CD14-positive monocyte (primary cell): ENCODE measurements around the gene HIVEP3. TPM values are rescaled to one million over a fixed set of nuclear protein-coding genes. Genes with fewer than 3 reads are reported as not detected.

Source experiments
- DNase-seq, 3 donors: peaks; one replicate each; pipeline ENCODE4 v3.0.0-alpha.2; 2011 to 2022
- H2AFZ ChIP-seq: 2 replicates; pipeline ENCODE4 v1.6.0; 2012; ENCODE audit warnings: mild to moderate bottlenecking, low read depth, low read length, inconsistent platforms; ENCODE audit not compliant: insufficient read depth, poor library complexity, severe bottlenecking
- H3K27ac ChIP-seq, 2 donors: 1 replicate in 1 of 2; 2 replicates in 1 of 2; pipeline ENCODE4 v1.5.1; 2012 to 2013; ENCODE audit warnings: low read length in 2 of 2, control low read depth in 1 of 2, inconsistent platforms in 1 of 2, low read depth in 1 of 2, mild to moderate bottlenecking in 1 of 2
- H3K27me3 ChIP-seq, 2 donors: one replicate each; pipeline versions ENCODE4 v1.6.0 to v1.6.1; 2011 to 2013; ENCODE audit warnings: low read length in 2 of 2; ENCODE audit not compliant: control insufficient read depth in 2 of 2, insufficient read depth in 2 of 2
- H3K36me3 ChIP-seq, 2 donors: replicated peaks in 1 of 2; 1 replicate in 1 of 2; 2 replicates in 1 of 2; pipeline versions ENCODE4 v1.5.1 to v1.6.1; 2012 to 2013; ENCODE audit warnings: low read length in 2 of 2, control low read depth in 1 of 2, inconsistent platforms in 1 of 2, mild to moderate bottlenecking in 1 of 2; ENCODE audit not compliant: insufficient read depth in 2 of 2, control insufficient read depth in 1 of 2
- H3K4me1 ChIP-seq, 2 donors: 1 replicate in 1 of 2; 2 replicates in 1 of 2; pipeline versions ENCODE4 v1.5.1 to v1.6.1; 2012 to 2013; ENCODE audit warnings: low read length in 2 of 2, control low read depth in 1 of 2, inconsistent platforms in 1 of 2, mild to moderate bottlenecking in 1 of 2, moderate library complexity in 1 of 2; ENCODE audit not compliant: insufficient read depth in 2 of 2, control insufficient read depth in 1 of 2
- H3K4me2 ChIP-seq: replicated peaks from 2 replicates; pipeline ENCODE3; 2012; ENCODE audit warnings: low read length, moderate library complexity, mild to moderate bottlenecking; ENCODE audit not compliant: poor library complexity, severe bottlenecking; ENCODE audit errors: extremely low read depth
- H3K4me3 ChIP-seq, 3 experiments: fragments of 200-600 bp in 1 of 3; sonication (generic) in 1 of 3; replicated peaks in 1 of 3; 1 replicate in 2 of 3; 2 replicates in 1 of 3; pipeline ENCODE4 v1.5.1; 2011 to 2013; ENCODE audit warnings: low read length in 3 of 3, mild to moderate bottlenecking in 3 of 3, control low read depth in 2 of 3, low read depth in 2 of 3, inconsistent platforms in 1 of 3, moderate library complexity in 1 of 3
- H3K79me2 ChIP-seq: 2 replicates; pipeline ENCODE4 v1.6.0; 2012; ENCODE audit warnings: mild to moderate bottlenecking, control low read depth, inconsistent platforms, low read length, moderate library complexity; ENCODE audit not compliant: insufficient read depth
- H3K9ac ChIP-seq: 2 replicates; pipeline ENCODE4 v1.6.0; 2017; ENCODE audit warnings: low read length, mild to moderate bottlenecking; ENCODE audit not compliant: insufficient read depth, poor library complexity, severe bottlenecking
- H3K9me3 ChIP-seq, 2 donors: replicated peaks in 1 of 2; 1 replicate in 1 of 2; 2 replicates in 1 of 2; pipeline versions ENCODE4 v1.5.1 to v1.6.1; 2012 to 2013; ENCODE audit warnings: low read length in 2 of 2, control low read depth in 1 of 2; ENCODE audit not compliant: control insufficient read depth in 1 of 2, insufficient read depth in 1 of 2
- H4K20me1 ChIP-seq: 2 replicates; pipeline ENCODE4 v1.6.0; 2012; ENCODE audit warnings: mild to moderate bottlenecking, low read length, control low read depth, moderate library complexity; ENCODE audit not compliant: insufficient read depth
- H3K27ac Mint-ChIP-seq, 7 donors: one replicate each; pipeline ENCODE4 v1.8.0; 2020; ENCODE audit warnings: mild to moderate bottlenecking in 7 of 7, mixed read lengths in 7 of 7, moderate library complexity in 6 of 7, inconsistent platforms in 2 of 7
- H3K27me3 Mint-ChIP-seq, 3 donors: one replicate each; pipeline ENCODE4 v1.8.0; 2021 to 2022; ENCODE audit warnings: low read depth in 3 of 3, mild to moderate bottlenecking in 3 of 3, mixed read lengths in 3 of 3, moderate library complexity in 3 of 3, inconsistent platforms in 1 of 3
- H3K36me3 Mint-ChIP-seq, 2 donors: one replicate each; pipeline ENCODE4 v1.8.0; 2020; ENCODE audit warnings: mixed read lengths in 2 of 2, inconsistent platforms in 1 of 2, mild to moderate bottlenecking in 1 of 2
- H3K4me1 Mint-ChIP-seq: one replicate; pipeline ENCODE4 v1.8.0; 2020; ENCODE audit warnings: mild to moderate bottlenecking, mixed read lengths
- H3K4me3 Mint-ChIP-seq, 2 donors: one replicate each; pipeline ENCODE4 v1.8.0; 2020; ENCODE audit warnings: mild to moderate bottlenecking in 2 of 2, mixed read lengths in 2 of 2, moderate library complexity in 1 of 2
- H3K9me3 Mint-ChIP-seq, 7 donors: one replicate each; pipeline ENCODE4 v1.8.0; 2020 to 2022; ENCODE audit warnings: mixed read lengths in 7 of 7, mild to moderate bottlenecking in 6 of 7, moderate library complexity in 6 of 7, inconsistent platforms in 2 of 7
- WGBS: methylation state at CpG from one replicate; pipeline ENCODE4 v1.1.5; 2013; ENCODE audit warnings: missing lambda C conversion rate; ENCODE audit not compliant: insufficient coverage; 5-methylcytosine and 5-hydroxymethylcytosine counted together
- intact Hi-C, 2 donors: fragments of 100-400 bp; cut with micrococcal nuclease; formaldehyde crosslinking; loops; one replicate each; pipeline versions ENCODE4 v1.15.0 to v1.15.1; 2023
- polyA plus RNA-seq, 3 donors: library from polyadenylated mRNA; depleted of rRNA in 1 of 3; unstranded in 2 of 3; stranded (reverse) in 1 of 3; fragments of 300-500 nt in 2 of 3; fragments of >200 nt in 1 of 3; fragmentation: Illumina TruSeq in 2 of 3; gene quantifications; 1 replicate in 2 of 3; 2 replicates in 1 of 3; pipeline ENCODE4 v1.2.3, GENCODE V29; 2012 to 2021
- TF ChIP-seq, protein P1 (sequence below): fragments of 200-600 bp; IDR thresholded peaks from one replicate; pipeline ENCODE4 v1.8.0; 2022; ENCODE audit warnings: antibody characterized with exemption, mild to moderate bottlenecking

Gene HIVEP3
- polyA plus RNA-seq, 3 donors = 1.2 to 3.7 (median 1.8) TPM

DNA sequence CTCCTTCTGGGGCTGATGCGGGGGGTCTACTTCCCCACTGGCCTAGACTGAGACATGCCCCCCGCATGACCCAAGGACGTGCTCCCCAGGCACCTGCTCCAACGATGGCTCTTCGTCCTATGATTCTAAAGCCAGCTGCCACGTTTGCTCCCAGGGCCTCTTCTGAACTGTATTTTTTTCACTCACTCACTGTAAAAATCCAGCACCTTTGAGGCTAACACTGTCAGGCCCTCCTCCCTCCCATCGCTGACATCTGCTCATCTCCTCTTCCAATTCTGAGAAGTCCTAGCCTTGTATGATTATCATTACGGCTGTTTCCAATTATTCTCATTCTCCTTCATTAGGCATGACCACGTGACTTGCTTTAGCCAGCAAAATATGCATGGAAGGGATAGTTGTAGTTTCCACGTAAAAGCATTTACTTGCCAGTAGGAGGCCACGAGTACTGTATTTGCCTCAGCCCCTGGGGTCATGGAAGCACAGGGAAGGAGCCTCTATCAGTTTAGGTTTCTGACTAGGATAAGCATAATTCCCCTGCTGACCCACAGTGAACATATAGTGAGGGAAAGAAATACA is 415.1 kb downstream of the HIVEP3 start:
- Histone ChIP-seq H3K36me3 (no peaks in the 10 kb centered on the region), H3K79me2 (no peaks in the 10 kb centered on the region), H3K27ac (no peak overlapping the region), H3K4me2 (no peak overlapping the region), H3K9ac (no peak overlapping the region), H3K4me1 (no peaks in the 10 kb centered on the region), H3K4me3 (no peak overlapping the region), H2AFZ (no peak overlapping the region), H4K20me1 (no peaks in the 10 kb centered on the region), H3K27me3 (no peaks in the 10 kb centered on the region), H3K9me3 (no peaks in the 10 kb centered on the region)
- 93% methylated on average over 8 of the region's 11 CpGs for WGBS
- H3K4me3 Mint-ChIP-seq = no peak overlapping the region
- DNase-seq = no peak
- TF ChIP-seq, protein P1, sequence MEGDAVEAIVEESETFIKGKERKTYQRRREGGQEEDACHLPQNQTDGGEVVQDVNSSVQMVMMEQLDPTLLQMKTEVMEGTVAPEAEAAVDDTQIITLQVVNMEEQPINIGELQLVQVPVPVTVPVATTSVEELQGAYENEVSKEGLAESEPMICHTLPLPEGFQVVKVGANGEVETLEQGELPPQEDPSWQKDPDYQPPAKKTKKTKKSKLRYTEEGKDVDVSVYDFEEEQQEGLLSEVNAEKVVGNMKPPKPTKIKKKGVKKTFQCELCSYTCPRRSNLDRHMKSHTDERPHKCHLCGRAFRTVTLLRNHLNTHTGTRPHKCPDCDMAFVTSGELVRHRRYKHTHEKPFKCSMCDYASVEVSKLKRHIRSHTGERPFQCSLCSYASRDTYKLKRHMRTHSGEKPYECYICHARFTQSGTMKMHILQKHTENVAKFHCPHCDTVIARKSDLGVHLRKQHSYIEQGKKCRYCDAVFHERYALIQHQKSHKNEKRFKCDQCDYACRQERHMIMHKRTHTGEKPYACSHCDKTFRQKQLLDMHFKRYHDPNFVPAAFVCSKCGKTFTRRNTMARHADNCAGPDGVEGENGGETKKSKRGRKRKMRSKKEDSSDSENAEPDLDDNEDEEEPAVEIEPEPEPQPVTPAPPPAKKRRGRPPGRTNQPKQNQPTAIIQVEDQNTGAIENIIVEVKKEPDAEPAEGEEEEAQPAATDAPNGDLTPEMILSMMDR = no peak
- intact Hi-C loops = no loop called here
- H3K9me3 Mint-ChIP-seq = no peaks in the 10 kb centered on the region
- H3K36me3 Mint-ChIP-seq = no peaks in the 10 kb centered on the region
- peak overlapping the region in 2 of 7 donors; percentile 16 to 26 for H3K27ac Mint-ChIP-seq
- H3K4me1 Mint-ChIP-seq = no peaks in the 10 kb centered on the region
- peaks cover 0 to 2% (median 0%) of the 10 kb centered on the region in 3 donors for H3K27me3 Mint-ChIP-seq

DNA sequence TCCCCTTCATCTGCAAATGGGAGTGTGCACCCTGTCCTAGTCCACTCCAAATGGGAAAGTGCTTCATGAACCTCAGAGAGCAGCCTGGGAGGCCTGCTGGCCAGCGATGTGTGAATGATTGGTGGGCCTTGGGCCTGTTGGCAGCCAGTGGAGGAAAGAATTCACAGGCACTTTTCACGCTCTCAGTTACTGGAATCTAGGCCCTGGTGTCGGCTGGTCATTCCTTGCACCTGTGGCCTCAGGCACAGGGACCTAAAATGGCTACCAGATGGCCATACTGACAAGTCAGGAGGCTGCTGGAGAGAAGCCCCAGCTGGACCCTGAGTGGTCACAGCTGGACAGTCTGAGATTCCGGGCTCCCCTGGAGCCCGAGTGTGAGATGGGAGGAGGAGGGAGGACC is 415.8 kb downstream of the HIVEP3 start:
- no peaks in the 10 kb centered on the region for H3K36me3 Mint-ChIP-seq
- H3K4me3 ChIP-seq = no peak overlapping the region
- WGBS = 95% methylated on average over 3 of the region's 5 CpGs
- TF ChIP-seq, protein P1 = no peak
- intact Hi-C loops = no loop called here
- no peak overlapping the region for H2AFZ ChIP-seq
- no peak overlapping the region for H3K9ac ChIP-seq
- H3K36me3 ChIP-seq = no peaks in the 10 kb centered on the region
- peaks cover 0 to 2% (median 0%) of the 10 kb centered on the region in 3 donors for H3K27me3 Mint-ChIP-seq
- H3K4me2 ChIP-seq = no peak overlapping the region
- no peak overlapping the region for H3K4me3 Mint-ChIP-seq
- no peak for DNase-seq
- H3K9me3 Mint-ChIP-seq = no peaks in the 10 kb centered on the region
- H3K27ac ChIP-seq = no peak overlapping the region
- H3K27me3 ChIP-seq = no peaks in the 10 kb centered on the region
- H3K27ac Mint-ChIP-seq = no peak overlapping the region
- H4K20me1 ChIP-seq = no peaks in the 10 kb centered on the region
- H3K79me2 ChIP-seq = no peaks in the 10 kb centered on the region
- no peaks in the 10 kb centered on the region for H3K4me1 ChIP-seq
- no peaks in the 10 kb centered on the region for H3K9me3 ChIP-seq
- H3K4me1 Mint-ChIP-seq = no peaks in the 10 kb centered on the region
